HG03439 (cell line): ENCODE data around the gene GRAP2.
"Not testable (repeated sequence)": the region's sequence is repeated elsewhere in the genome, so short reads cannot be mapped to it uniquely, and the experiment has no call there.

Source experiments
- ATAC-seq: cut with Tn5 transposase; IDR thresholded peaks from one replicate; pipeline ENCODE4 v1.9.1; 2021; ENCODE audit warnings: mild to moderate bottlenecking, moderate library complexity; ENCODE audit not compliant: unreplicated experiment

Gene GRAP2

GRCh38 chr22:39942439-39943230 is 41.8 kb downstream of the GRAP2 start:
- no peak for ATAC-seq

- ATAC-seq, result no peak
These were observed 42.5 kb downstream of the GRAP2 start for GRCh38 chr22:39943337-39943736.

GRCh38 chr22:39943953-39944872 is 43.3 kb downstream of the GRAP2 start:
- ATAC-seq, result no peak

- ATAC-seq, result no peak
These were observed 45.2 kb downstream of the GRAP2 start for GRCh38 chr22:39946126-39946502.

GRCh38 chr22:39946503-39947219 is 45.8 kb downstream of the GRAP2 start:
- no peak for ATAC-seq

GRCh38 chr22:39947220-39948216 is 46.6 kb downstream of the GRAP2 start:
- no peak for ATAC-seq

GRCh38 chr22:39949964-39950737 is 49.3 kb downstream of the GRAP2 start:
- ATAC-seq, result no peak

- not testable (repeated sequence) for ATAC-seq
These were observed 50.9 kb downstream of the GRAP2 start for GRCh38 chr22:39951603-39952293.

- no peak for ATAC-seq
These were observed 51.5 kb downstream of the GRAP2 start for GRCh38 chr22:39952347-39952746.

- no peak for ATAC-seq
These were observed 52.2 kb downstream of the GRAP2 start for GRCh38 chr22:39953101-39953500.

GRCh38 chr22:39954584-39955055 is 53.7 kb downstream of the GRAP2 start:
- ATAC-seq, result no peak

GRCh38 chr22:39955675-39956074 is 54.8 kb downstream of the GRAP2 start:
- ATAC-seq, result no peak

- no peak for ATAC-seq
These were observed 56.2 kb downstream of the GRAP2 start for GRCh38 chr22:39956932-39957664.

- no peak for ATAC-seq
These were observed 57.3 kb downstream of the GRAP2 start for GRCh38 chr22:39958009-39958711.

GRCh38 chr22:39958949-39959639 is 58.2 kb downstream of the GRAP2 start:
- no peak for ATAC-seq

GRCh38 chr22:39959640-39960447 is 59.0 kb downstream of the GRAP2 start, which contains the start of gene TMA7B:
Gene TMA7B (plus strand): TSS chr22:39960397. CDS start chr22:39964375, 3,978 bp downstream.
- ATAC-seq, result no peak
